Lower leg skin (tissue), 4 donors: ENCODE measurements around the gene GP5. TPM values are rescaled to one million over a fixed set of nuclear protein-coding genes. Genes with fewer than 3 reads are reported as not detected.

Source experiments
- DNase-seq, 2 donors: peaks; one replicate each; pipeline ENCODE4 v3.0.0-alpha.2; 2019; ENCODE audit warnings: low spot score in 2 of 2
- H3K4me3 ChIP-seq: fragments of 200-600 bp; sonication (generic); 2 replicates; pipeline ENCODE4 v1.5.1; 2017; ENCODE audit warnings: mild to moderate bottlenecking, low read depth; ENCODE audit not compliant: poor library complexity, severe bottlenecking
- CTCF ChIP-seq, 3 donors: fragments of 450-650 bp; IDR thresholded peaks; one replicate each; pipeline ENCODE4 v1.5.1; 2016; ENCODE audit warnings: antibody characterized with exemption in 3 of 3, mild to moderate bottlenecking in 3 of 3, moderate library complexity in 2 of 3
- POLR2A ChIP-seq, 2 donors: fragments of 450-650 bp; IDR thresholded peaks; one replicate each; pipeline ENCODE4 v1.6.1; 2016 to 2017; ENCODE audit warnings: antibody characterized with exemption in 2 of 2, mild to moderate bottlenecking in 1 of 2, moderate library complexity in 1 of 2
- WGBS, 2 donors: methylation state at CpG; one replicate each; pipeline ENCODE4 v1.1.5; 2018; 5-methylcytosine and 5-hydroxymethylcytosine counted together
- intact Hi-C: fragments of 100-400 bp; cut with DNase I; formaldehyde crosslinking; loops from one replicate; pipeline ENCODE4 v1.15.0; 2023; ENCODE audit warnings: low total_unique reads
- total RNA-seq, 4 donors: library from RNA; depleted of rRNA; stranded (reverse); fragments of >200 nt; gene quantifications; one replicate each; pipeline ENCODE4 v1.1.0, GENCODE V29; 2016

GP5 gene
- total RNA-seq, 4 donors from 2014 or later = 0.06 TPM; not detected in 3

DNA sequence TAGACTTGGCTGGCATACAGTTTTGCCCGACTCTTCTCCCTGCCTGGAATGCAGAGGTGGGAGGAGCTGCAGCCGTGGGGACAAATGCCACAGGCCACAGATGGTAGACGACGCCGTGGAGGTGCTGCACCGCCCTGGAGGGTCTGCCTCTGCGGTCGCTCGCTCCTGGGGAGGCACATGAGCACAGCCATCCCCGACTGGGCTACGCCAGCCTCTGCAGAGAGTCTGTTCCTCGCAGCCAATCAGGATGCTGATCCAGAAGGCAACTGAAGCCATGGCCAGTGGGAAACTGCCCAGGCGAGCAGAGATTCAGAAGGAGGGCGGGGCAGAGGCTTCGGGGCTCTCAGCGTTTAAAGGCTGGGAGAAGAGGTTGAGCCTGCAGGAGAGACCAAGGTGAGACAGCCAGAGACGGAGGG is 17.6 kb downstream of the GP5 start:
- WGBS, 2 donors = 37 to 52% methylated on average over 16 to 17 of the region's 17 CpGs
- intact Hi-C loops = no loop called here
- H3K4me3 ChIP-seq = no peak overlapping the region
- peak in 1 of 2 donors; percentile 49 for DNase-seq
- TF ChIP-seq CTCF (IDR thresholded peaks at IDR 0.05) (no peak), POLR2A (IDR thresholded peaks at IDR 0.05) (no peak)

DNA sequence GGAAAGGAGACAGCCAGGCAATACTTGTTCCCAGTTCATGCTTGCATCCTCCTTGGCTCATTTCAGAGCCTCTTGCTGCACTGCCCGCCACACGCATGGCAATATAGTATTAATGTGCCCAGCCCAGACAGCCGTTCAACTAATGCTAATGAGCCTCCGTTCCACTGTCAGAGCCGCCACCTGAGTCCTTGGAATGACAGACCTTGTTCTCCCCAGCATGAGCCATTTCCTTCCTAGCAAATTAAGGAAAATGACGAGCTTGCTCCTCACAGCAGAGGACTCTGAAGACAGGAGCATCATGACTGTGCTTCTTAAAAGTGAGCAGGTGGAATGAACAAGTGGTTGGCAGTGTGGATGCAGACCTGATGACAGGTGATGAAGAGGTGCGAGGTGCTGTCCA is 18.7 kb downstream of the GP5 start:
- no peak for DNase-seq
- WGBS, 2 donors = 75 to 85% methylated on average over 7 of the region's 7 CpGs
- intact Hi-C loops = no loop called here

GRCh38 chr3:194379651-194380050 is 19.4 kb downstream of the GP5 start:
- no peak for DNase-seq
- WGBS, 2 donors = 69 to 84% methylated on average over 9 of the region's 9 CpGs
- intact Hi-C loops = no loop called here
- no peak overlapping the region for H3K4me3 ChIP-seq
- TF ChIP-seq POLR2A (IDR thresholded peaks at IDR 0.05) (no peak), CTCF (IDR thresholded peaks at IDR 0.05) (no peak)

More for the DNA sequence above, 18.7 kb downstream of the GP5 start:
- TF ChIP-seq POLR2A (IDR thresholded peaks at IDR 0.05) (no peak), CTCF (IDR thresholded peaks at IDR 0.05) (no peak)
- H3K4me3 ChIP-seq = no peak overlapping the region

- H3K4me3 ChIP-seq = no peak overlapping the region
- TF ChIP-seq CTCF (IDR thresholded peaks at IDR 0.05) (no peak), POLR2A (IDR thresholded peaks at IDR 0.05) (no peak)
- no peak for DNase-seq
- intact Hi-C loops = no loop called here
- WGBS, 2 donors = 92 to 95% methylated on average over 6 of the region's 6 CpGs
Observed at GRCh38 chr3:194379231-194379630, 19.8 kb downstream of the GP5 start.

GRCh38 chr3:194377708-194378107 is 21.4 kb downstream of the GP5 start:
- no peak for TF ChIP-seq CTCF (IDR thresholded peaks at IDR 0.05)
- TF ChIP-seq POLR2A (IDR thresholded peaks at IDR 0.05) = no peak
- intact Hi-C loops = no loop called here
- no peak for DNase-seq
- 96% methylated on average over 1 of the region's 1 CpG for WGBS, 2 donors
- no peak overlapping the region for H3K4me3 ChIP-seq

DNA sequence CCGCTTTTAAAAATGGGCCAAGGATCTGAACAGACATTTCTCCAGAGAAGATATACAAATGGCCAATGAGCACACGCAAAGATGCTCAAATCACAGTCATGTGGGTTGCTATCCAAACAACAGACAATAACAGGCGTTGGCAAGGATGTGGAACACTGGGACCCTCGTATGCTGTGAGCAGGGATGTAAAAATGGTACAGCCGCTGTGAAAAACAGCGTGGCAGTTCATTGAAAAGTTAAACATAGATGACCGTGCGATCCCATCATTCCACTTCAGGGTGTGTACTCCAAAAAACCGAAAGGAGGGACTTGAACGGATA is 22.9 kb downstream of the GP5 start:
- DNase-seq = no peak
- no peak for TF ChIP-seq POLR2A (IDR thresholded peaks at IDR 0.05)
- no peak for TF ChIP-seq CTCF (IDR thresholded peaks at IDR 0.05)
- intact Hi-C loops = no loop called here
- no peak overlapping the region for H3K4me3 ChIP-seq
- 86 to 88% methylated on average over 10 of the region's 10 CpGs for WGBS, 2 donors
